Liver (tissue), 3 donors: ENCODE data around the gene PTGIR.

Experiments used
- CTCF ChIP-seq: fragments of 150-350 bp; IDR thresholded peaks from 2 replicates; pipeline ENCODE4 v1.5.1; 2017; ENCODE audit warnings: improper control_type of control experiment, low read depth, low read length; ENCODE audit not compliant: missing input control
- EGR1 ChIP-seq, 2 donors: IDR thresholded peaks; 2 replicates each; pipeline ENCODE4 v1.6.1; 2016 to 2018; ENCODE audit warnings: antibody characterized with exemption in 2 of 2, low read depth in 2 of 2
- FOXA1 ChIP-seq: IDR thresholded peaks from 2 replicates; pipeline ENCODE4 v1.6.1; 2016; ENCODE audit warnings: antibody characterized with exemption
- HNF4A ChIP-seq, 2 donors: conservative IDR thresholded peaks; 2 replicates each; pipeline ENCODE4 v1.6.1; 2016; ENCODE audit warnings: antibody characterized with exemption in 2 of 2, mild to moderate bottlenecking in 2 of 2
- JUND ChIP-seq, 2 donors: IDR thresholded peaks; 2 replicates each; pipeline ENCODE4 v1.6.1; 2016; ENCODE audit warnings: antibody characterized with exemption in 2 of 2
- MAX ChIP-seq: IDR thresholded peaks from 2 replicates; pipeline ENCODE4 v1.6.1; 2016; ENCODE audit warnings: antibody characterized with exemption
- RAD21 ChIP-seq, 2 donors: IDR thresholded peaks; 2 replicates each; pipeline ENCODE4 v1.6.1; 2016; ENCODE audit warnings: antibody characterized with exemption in 2 of 2, mild to moderate bottlenecking in 2 of 2
- REST ChIP-seq: IDR thresholded peaks from 2 replicates; pipeline ENCODE4 v1.6.1; 2016; ENCODE audit warnings: antibody characterized with exemption, mild to moderate bottlenecking
- SP1 ChIP-seq: IDR thresholded peaks from 2 replicates; pipeline ENCODE4 v1.6.1; 2018; ENCODE audit warnings: antibody characterized with exemption, mild to moderate bottlenecking
- TAF1 ChIP-seq: conservative IDR thresholded peaks from 2 replicates; pipeline ENCODE4 v1.6.1; 2016; ENCODE audit warnings: antibody characterized with exemption, mild to moderate bottlenecking
- YY1 ChIP-seq: IDR thresholded peaks from 2 replicates; pipeline ENCODE4 v1.6.1; 2016; ENCODE audit warnings: antibody characterized with exemption, mild to moderate bottlenecking
- ZBTB33 ChIP-seq: IDR thresholded peaks from 2 replicates; pipeline ENCODE4 v1.6.1; 2016; ENCODE audit warnings: antibody characterized with exemption
- donor health status: healthy.
- donor health status: healthy.

- TF ChIP-seq CTCF (no peak), TAF1 (no peak), MAX (no peak), YY1 (no peak), RAD21 (IDR thresholded peaks at IDR 0.05) (no peak), FOXA1 (no peak), HNF4A (conservative IDR thresholded peaks at IDR 0.05) (no peak), SP1 (no peak), EGR1 (IDR thresholded peaks at IDR 0.05; ENCODE audit: low read depth in 2 of 2) (no peak), REST (no peak), JUND (IDR thresholded peaks at IDR 0.05) (no peak), ZBTB33 (no peak)
Measured at GRCh38 chr19:46644720-46645119, 19.8 kb upstream of the PTGIR start.
